MM.1S (cell line): Measurements from ENCODE around the gene CHCHD6.

Experiments
- DNase-seq: peaks from one replicate; pipeline ENCODE4 v3.0.0-alpha.2; 2015
- H2AFZ ChIP-seq: fragments of 300-600 bp; sonication (generic); 2 replicates; pipeline ENCODE4 v1.6.0; 2016; ENCODE audit warnings: antibody characterized with exemption, low read length
- H3F3A ChIP-seq: fragments of 300-600 bp; sonication (generic); 2 replicates; pipeline ENCODE4 v1.6.1; 2016; ENCODE audit warnings: mild to moderate bottlenecking, antibody characterized with exemption, low read length, moderate library complexity, mixed read lengths; ENCODE audit not compliant: insufficient read depth
- H3K27ac ChIP-seq: fragments of 300-600 bp; sonication (generic); 2 replicates; pipeline ENCODE4 v1.5.1; 2016; ENCODE audit warnings: mild to moderate bottlenecking, low read length
- H3K27me3 ChIP-seq: fragments of 300-600 bp; sonication (generic); replicated peaks from 2 replicates; pipeline ENCODE4 v1.6.0; 2016; ENCODE audit warnings: low read length; ENCODE audit not compliant: insufficient read depth
- H3K36me3 ChIP-seq: fragments of 300-600 bp; sonication (generic); replicated peaks from 2 replicates; pipeline ENCODE4 v1.6.1; 2016; ENCODE audit warnings: mild to moderate bottlenecking, low read length, mixed read lengths; ENCODE audit not compliant: insufficient read depth
- H3K4me1 ChIP-seq: fragments of 300-600 bp; sonication (generic); 2 replicates; pipeline ENCODE4 v1.6.1; 2016; ENCODE audit warnings: low read length, mixed read lengths
- H3K4me2 ChIP-seq: fragments of 300-600 bp; sonication (generic); 2 replicates; pipeline ENCODE4 v1.6.0; 2016; ENCODE audit warnings: low read depth, low read length
- H3K4me3 ChIP-seq: fragments of 300-600 bp; sonication (generic); 2 replicates; pipeline ENCODE4 v1.5.1; 2016; ENCODE audit warnings: low read length, mixed read lengths
- H3K79me2 ChIP-seq: fragments of 300-600 bp; sonication (generic); 2 replicates; pipeline ENCODE4 v1.6.1; 2016; ENCODE audit warnings: mixed run types, low read length, mixed read lengths
- H3K9ac ChIP-seq: fragments of 300-600 bp; sonication (generic); 2 replicates; pipeline ENCODE4 v1.6.1; 2016; ENCODE audit warnings: low read length, mixed read lengths
- H3K9me2 ChIP-seq: fragments of 300-600 bp; sonication (generic); replicated peaks from 2 replicates; pipeline ENCODE4 v1.6.1; 2016; ENCODE audit warnings: mild to moderate bottlenecking, low read length, mixed read lengths; ENCODE audit not compliant: insufficient read depth
- H3K9me3 ChIP-seq: fragments of 300-600 bp; sonication (generic); replicated peaks from 2 replicates; pipeline ENCODE4 v1.6.1; 2016; ENCODE audit warnings: mild to moderate bottlenecking, low read length, mixed read lengths; ENCODE audit not compliant: insufficient read depth
- H4K20me1 ChIP-seq: fragments of 300-600 bp; sonication (generic); 2 replicates; pipeline ENCODE4 v1.6.1; 2016; ENCODE audit warnings: mild to moderate bottlenecking, low read length, moderate library complexity, mixed read lengths; ENCODE audit not compliant: insufficient read depth
- CTCF ChIP-seq: fragments of 300-600 bp; sonication (generic); IDR thresholded peaks from 2 replicates; pipeline ENCODE4 v1.5.1; 2016; ENCODE audit warnings: antibody characterized with exemption, low read length, mixed read lengths
- EZH2 ChIP-seq: fragments of 300-600 bp; sonication (generic); optimal IDR thresholded peaks from 2 replicates; pipeline ENCODE3; 2017; ENCODE audit warnings: low read depth, mild to moderate bottlenecking, antibody characterized with exemption, low read length, mixed read lengths
- EZH2phosphoT487 ChIP-seq: fragments of 300-600 bp; sonication (generic); IDR thresholded peaks from 2 replicates; pipeline ENCODE4 v1.6.1; 2018; ENCODE audit warnings: antibody characterized with exemption, low read length

The CHCHD6 gene

DNA sequence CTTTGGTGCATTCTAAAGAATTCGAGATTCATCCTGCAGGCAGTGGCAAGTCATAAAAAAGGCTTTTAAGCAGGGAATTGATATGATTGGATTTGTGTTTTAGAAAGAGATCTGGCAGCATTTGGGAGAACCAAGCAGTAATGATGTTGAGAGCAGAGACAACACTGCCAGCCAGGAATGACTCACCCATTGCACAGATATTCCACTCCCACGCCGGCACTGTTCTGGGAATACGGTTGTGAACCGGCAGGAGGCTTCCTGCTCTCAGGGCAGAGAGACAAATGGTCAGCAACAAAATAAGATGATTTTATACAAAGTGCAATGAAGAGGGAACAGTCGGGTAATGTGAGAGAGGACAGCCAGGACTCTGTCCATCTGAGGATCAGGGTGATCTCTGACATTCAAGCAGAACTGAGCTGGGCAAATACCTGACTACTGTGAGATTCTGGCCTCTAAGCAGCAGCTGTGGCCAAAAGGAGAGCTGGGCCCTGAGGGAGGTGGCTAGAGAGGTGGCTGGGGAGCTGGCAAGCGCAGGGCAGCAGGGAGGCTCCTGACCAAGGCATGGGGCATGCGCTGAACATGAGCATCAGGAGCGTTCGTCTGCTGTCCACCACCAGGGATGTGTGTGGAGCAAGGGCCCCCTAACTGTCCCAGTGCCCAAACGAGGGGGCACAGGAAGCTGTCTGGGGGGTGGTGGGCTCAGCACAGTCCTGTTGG lies 222.8 kb downstream of the CHCHD6 start:
- no peak overlapping the region for H3K4me2 ChIP-seq

GRCh38 chr3:126927401-126927750 lies 223.3 kb downstream of the CHCHD6 start:
- H3K9me2 ChIP-seq = no peaks in the 10 kb centered on the region
- no peaks in the 10 kb centered on the region for H4K20me1 ChIP-seq
- H3K36me3 ChIP-seq = no peaks in the 10 kb centered on the region
- no peaks in the 10 kb centered on the region for H3K27me3 ChIP-seq
- H2AFZ ChIP-seq = no peak overlapping the region
- no peaks in the 10 kb centered on the region for H3K79me2 ChIP-seq
- H3K27ac ChIP-seq = no peak overlapping the region
- no peak overlapping the region for H3K4me2 ChIP-seq
- H3K4me1 ChIP-seq = no peaks in the 10 kb centered on the region
- no peak for DNase-seq
- H3K9ac ChIP-seq = no peak overlapping the region
- no peaks in the 10 kb centered on the region for H3K9me3 ChIP-seq
- H3K4me3 ChIP-seq = no peak overlapping the region
- no peaks in the 10 kb centered on the region for H3F3A ChIP-seq
- TF ChIP-seq CTCF (no peak), EZH2phosphoT487 (no peak), EZH2 (no peak)

More for the DNA sequence above, 222.8 kb downstream of the CHCHD6 start:
- Histone ChIP-seq H3K27ac (no peak overlapping the region), H3K9me3 (no peaks in the 10 kb centered on the region), H3K9ac (no peak overlapping the region), H3K36me3 (no peaks in the 10 kb centered on the region), H3K4me3 (no peak overlapping the region), H2AFZ (no peak overlapping the region), H3K4me1 (no peaks in the 10 kb centered on the region), H3K79me2 (no peaks in the 10 kb centered on the region), H3F3A (no peaks in the 10 kb centered on the region), H3K27me3 (no peaks in the 10 kb centered on the region), H4K20me1 (no peaks in the 10 kb centered on the region), H3K9me2 (no peaks in the 10 kb centered on the region)
- TF ChIP-seq CTCF (no peak), EZH2 (no peak), EZH2phosphoT487 (no peak)
- DNase-seq = no peak

- H3K4me1 ChIP-seq = no peaks in the 10 kb centered on the region
- no peaks in the 10 kb centered on the region for H3K79me2 ChIP-seq
- no peak overlapping the region for H2AFZ ChIP-seq
- TF ChIP-seq CTCF = no peak
- no peak for TF ChIP-seq EZH2
- TF ChIP-seq EZH2phosphoT487 = no peak
- H3K9me3 ChIP-seq = no peaks in the 10 kb centered on the region
- no peaks in the 10 kb centered on the region for H4K20me1 ChIP-seq
- H3K36me3 ChIP-seq = no peaks in the 10 kb centered on the region
- H3F3A ChIP-seq = no peaks in the 10 kb centered on the region
- no peaks in the 10 kb centered on the region for H3K27me3 ChIP-seq
- H3K4me3 ChIP-seq = no peak overlapping the region
- H3K4me2 ChIP-seq = no peak overlapping the region
- no peak overlapping the region for H3K9ac ChIP-seq
- H3K27ac ChIP-seq = no peak overlapping the region
- H3K9me2 ChIP-seq = no peaks in the 10 kb centered on the region
- DNase-seq = no peak
Observed at GRCh38 chr3:126927846-126928245, 223.8 kb downstream of the CHCHD6 start.
